ENCODE results near the gene KSR2.

DNA sequence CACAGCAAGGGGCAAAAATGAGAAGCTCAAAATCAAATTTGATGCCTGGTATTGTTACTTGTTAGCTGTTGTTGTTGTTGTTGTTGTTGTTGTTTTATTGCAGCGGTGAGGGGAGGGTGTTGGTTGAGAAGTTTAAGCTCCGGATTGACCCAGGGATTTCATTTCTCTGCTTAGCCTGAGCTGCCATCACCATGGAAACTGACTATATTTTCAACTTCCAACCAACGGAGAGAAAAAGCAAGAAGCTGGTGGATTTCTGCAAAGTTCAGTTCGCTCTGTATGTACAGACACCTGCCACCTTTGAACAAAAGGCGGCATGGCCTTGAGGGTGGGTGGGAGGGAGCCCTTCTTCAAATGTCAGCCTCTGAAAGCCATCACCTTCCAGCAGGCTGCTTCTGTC lies 412.9 kb downstream of the KSR2 start:
- TF ChIP-seq CTCF (IDR thresholded peaks at IDR 0.05) (no peak), POLR2A (IDR thresholded peaks at IDR 0.05) (no peak), POLR2AphosphoS5 (IDR thresholded peaks at IDR 0.05; ENCODE audit: insufficient read depth in 1 of 2, low read depth in 1 of 2) (no peak)
